EH (cell line): ENCODE data around the gene LPP.

ENCODE experiments used
- DNase-seq: peaks from one replicate; pipeline ENCODE4 v3.0.0-alpha.2; 2015; ENCODE audit warnings: low read depth

The LPP gene

DNA sequence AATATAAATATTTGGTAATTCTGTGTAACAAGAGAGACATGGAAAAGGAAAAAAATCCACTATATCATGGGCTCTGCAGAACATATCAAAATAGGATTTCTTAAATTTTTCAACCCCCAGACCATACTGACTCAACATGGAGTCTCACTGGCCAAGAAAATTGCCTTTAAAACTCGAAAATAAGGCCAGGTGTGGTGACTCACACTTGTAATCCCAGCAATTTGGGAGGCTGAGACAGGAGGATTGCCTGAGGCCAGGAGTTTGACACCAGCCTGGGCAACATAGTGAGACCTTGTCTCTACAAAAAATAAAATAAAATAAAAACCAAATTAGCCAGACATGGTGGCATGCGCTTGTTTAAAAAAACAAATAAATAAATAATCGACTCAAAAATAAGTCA lies 723.4 kb downstream of the LPP start:
- DNase-seq = no peak

DNA sequence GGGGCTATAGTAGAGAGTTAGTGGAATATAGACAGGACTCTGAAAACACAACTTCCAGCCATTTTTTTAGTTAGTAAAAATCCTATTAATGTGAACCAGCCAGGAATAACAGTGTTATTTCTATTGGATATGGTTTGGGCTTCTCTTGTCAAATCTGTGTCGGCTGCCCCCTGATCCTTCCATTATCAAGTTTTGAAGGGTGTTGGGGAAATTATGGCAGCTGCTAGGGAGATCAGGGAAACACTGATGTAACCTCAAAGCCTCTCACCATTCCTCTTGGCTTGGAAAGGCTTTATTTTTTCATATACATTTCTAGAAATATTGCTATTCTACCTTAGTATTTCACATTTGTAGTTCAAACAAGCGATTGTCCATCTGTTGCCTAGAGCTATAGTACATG lies 724.1 kb downstream of the LPP start:
- DNase-seq = no peak

DNA sequence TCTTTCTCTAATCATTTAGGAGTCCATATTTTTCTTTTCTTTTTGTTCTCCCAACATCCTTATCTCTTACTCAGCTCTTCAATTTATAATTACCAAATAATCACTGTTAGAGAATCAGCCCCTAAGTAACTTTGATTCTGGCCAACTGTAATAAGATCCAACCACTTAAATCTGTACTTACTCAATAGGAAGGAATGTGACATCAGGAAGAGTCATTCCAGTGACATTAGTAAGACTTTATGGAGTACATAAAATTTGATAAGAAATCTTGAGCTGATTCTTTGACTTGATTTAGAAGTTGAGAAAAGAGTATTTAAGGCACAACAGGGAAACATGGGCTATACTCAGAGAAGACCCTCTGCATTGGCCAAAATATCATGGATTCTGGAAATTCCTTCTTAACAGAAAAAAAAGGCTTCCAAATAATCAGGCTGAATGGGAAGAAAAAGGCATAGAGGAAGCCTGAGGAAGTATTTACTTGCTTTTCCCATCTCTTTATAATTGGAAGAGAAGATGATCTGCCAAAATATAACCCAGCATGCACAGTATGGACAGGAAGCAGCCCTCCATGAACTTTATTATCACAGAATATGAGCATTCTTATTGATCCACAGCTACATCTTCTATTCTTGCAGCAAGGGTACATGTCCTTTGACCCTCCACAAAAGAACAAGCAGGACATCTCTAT lies 728.1 kb downstream of the LPP start:
- peak; percentile 94 for DNase-seq

DNA sequence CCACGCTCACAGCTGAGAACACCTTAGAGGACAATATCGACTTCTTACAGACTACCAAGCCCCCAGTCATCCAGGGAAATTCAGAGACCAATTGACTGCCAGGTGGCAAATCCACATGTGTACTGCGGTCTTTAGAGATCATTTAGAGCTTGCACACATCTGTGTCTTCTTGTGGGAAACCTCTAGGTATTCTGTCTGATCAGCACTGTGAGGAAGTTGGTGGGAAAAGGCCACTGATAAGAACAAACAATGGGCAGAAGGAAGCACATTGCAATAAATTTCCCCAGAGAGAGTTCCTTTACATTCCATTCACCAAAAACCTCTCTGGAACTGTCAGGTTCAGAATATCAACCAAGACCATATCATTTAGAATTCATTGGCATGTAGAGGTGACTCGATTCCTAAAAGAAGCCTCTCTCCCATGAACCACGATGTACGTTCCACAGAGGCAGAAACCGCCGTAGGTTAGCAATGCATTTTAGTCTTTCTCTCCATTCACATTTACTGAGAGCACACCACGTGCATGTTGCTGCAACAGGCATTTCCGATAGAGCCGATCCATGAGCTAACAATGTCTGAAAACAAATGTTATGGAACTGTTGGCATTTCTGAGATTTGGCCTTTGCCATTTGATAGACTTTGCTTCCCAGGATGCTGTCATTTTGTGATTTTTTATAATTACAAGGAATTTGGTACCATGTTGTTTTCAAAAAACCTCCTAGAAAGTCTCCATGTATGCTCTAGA lies 730.5 kb downstream of the LPP start:
- DNase-seq = no peak

DNA sequence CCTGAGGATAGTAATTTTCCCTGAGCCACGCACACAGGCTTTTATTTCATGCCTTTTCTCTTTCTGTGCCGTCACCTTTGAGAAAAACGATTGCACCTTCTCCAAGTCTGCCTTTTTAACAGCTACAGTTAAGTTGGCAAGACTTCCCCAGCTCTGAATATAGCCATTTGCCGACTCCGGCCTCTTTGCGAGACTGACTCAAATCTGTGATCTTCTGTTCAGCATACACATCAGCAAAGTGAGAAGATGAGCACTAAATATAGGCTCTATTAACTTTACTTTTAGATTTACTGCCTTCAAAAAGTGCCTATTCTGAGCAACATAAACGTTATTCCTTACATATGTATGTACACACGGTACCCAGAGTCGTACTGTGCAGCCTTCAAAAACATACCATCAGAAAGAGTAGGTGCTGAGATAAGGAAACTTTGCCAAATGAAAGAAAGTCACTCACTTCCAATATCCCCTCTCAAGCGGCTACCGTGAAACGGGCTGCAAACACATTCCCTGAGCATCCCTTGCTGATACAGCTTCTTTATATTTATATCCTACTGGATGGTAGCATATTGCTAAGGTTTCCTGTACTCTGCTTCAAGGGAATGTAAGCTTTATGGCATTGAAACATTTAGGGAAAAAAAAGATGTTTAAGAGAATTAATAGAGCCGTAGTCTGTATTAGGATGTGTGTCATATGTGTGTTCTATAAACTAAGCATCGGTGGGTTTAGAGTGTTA lies 734.5 kb downstream of the LPP start:
- DNase-seq = no peak

DNA sequence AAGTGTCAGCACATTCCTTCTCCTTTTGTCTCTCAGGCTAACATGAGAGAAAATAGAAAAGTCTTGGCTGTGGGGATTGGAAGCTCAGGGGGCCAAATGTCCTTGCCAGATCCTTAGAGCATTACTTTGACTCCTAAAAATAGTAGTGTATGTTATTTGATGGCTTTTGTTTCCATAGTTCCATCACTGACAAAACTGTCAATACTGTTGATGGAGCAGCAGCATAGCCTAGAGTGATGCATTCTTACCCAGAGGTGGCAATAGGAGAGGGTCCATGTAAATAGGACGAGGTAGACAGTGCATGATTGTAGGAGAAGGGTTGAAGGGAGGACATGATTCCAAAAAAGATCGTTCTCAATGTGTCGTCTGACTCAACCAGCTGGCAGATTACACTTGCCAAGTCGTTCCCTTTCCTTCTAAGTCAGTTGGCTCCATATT lies 735.1 kb downstream of the LPP start:
- no peak for DNase-seq

DNA sequence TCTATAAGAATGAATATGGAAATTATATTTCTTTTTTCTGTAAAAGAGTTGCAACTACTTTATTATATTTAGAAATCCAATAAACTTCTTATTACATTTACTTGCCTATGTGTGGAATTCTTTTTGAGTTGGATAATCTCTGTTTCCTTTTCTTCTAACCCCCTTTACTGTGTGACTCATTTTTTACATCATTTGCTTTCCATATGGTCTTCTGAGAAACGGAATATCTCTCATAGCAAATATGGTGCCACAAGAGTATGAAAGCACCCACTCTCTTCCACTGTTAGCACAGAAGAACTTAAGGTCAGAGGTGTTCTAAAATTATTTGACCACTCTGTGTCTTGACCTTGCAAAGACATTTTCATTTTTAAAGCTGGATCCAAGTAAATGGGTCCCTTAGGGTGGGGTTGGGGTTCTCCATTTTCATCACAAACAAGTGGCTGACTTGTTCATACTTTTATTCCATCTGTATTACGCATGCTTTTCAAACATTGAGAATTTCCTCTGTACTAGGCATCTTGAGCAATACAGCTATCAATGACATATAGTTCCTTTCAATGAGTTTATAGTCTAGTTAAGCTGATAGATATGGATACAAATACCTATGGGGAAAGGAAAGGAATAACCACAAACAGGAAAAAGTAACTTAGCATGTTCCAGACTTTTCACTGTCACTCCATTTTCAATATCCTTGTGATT lies 736.8 kb downstream of the LPP start:
- peak; percentile 77 for DNase-seq

DNA sequence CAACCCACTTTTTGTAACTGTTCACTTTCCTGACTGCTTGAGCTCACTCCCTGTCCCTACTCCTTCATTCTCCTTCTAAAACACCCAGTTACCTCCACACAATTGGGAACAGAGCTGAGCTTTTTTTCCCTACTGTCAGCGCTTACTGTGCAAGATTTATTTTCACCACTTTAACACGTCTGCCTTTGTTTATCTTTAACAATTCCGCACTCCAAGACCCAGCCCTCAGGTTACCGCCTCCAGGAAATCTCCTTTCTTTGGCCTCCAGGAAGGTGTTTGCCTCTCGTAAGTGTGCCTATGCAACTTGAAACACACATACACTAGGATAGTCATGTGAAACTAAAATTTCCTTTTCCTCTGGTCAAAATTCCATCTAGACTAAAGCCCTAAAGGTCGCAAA lies 745.9 kb downstream of the LPP start:
- no peak for DNase-seq

DNA sequence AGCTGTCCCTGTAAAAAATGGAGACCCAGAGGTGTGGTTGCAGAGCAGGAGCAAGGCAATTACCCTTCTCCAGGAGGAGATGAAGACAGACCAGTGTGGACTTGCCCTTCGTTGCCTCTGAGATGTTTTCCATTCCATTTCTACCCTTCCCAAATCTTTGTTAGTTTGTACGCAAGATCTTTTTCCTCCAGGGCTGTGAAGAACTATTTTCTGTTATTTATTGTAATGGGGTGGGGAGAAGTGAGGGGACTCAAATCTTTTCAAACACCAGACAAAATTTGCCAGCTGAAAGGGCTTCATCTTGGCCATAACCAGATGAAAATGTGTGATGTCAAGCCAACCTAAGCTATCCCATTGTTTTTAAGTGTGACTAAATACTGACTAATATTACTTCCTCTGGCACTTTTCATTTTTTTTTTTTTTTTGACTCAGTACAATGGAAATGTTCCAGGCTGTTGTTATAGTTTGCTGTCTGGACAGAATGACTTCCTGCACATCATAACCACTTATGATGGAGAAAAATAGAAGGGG lies 746.5 kb downstream of the LPP start:
- peak; percentile 87 for DNase-seq

DNA sequence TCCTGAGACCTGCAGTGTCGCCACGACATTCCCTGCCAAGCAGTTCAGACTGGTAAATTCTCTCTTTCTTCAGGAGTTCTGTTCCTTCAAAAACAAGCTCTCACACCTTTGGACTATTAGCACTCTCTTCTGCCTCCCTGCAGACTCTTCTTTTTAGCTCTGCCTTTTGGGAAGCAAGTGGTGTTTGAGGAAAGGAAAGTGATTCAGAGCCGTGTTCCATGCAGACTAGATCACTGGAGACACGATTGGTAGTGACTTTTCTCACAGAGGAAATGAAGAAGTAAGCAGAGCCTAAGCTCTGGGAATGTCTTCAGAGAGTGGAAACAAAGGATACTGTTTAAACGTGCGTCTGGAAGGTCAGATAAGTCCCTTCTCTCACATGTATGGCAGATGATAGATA lies 747.2 kb downstream of the LPP start:
- DNase-seq = peak; percentile 77

DNA sequence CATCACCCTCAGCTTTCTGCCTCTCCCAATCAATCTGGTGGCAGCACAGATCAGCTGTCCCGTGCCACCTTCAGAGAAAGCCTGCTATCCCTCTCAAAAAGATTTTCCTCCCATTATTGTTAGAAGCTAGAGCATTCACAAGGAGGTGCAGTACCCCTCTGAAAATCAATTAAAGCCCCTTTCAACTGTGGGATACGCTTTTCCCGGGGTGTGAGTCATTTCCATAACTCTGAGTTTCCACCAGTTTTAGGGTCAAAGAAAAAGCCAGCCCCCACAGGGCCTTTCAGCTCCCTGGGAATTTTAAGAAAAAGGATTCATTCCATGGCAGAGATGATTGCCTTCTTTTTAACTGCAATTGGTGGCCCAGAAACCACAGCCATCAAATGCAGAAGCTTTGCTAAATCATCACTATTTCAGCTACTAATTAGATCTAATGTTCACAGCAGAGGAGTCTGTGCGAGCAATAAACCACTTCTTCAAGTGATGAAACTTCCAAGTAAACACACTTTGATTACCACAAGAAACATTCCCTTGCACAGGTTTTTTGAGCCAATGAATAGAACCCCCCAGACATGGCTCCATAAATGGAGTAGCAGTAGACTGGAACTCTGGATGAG lies 747.8 kb downstream of the LPP start:
- peak; percentile 68 for DNase-seq

DNA sequence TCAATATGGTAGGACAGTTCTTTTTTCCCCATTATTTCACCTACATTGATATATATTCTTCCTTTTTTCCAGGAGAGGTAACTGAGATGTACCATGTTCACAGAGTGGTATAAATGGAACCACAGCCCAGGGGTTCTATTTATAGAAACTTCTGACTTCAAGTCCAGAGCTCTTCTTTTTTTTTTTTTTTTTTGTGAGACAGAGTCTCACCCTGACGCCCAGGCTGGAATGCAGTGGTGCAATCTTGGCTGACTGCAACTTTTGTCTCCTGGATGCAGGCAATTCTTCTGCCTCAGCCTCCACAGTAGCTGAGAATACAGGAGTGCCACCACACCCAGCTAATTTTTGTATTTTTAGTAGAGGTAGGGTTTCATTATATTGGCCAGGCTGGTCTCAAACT lies 750.7 kb downstream of the LPP start:
- DNase-seq = peak; percentile 85

DNA sequence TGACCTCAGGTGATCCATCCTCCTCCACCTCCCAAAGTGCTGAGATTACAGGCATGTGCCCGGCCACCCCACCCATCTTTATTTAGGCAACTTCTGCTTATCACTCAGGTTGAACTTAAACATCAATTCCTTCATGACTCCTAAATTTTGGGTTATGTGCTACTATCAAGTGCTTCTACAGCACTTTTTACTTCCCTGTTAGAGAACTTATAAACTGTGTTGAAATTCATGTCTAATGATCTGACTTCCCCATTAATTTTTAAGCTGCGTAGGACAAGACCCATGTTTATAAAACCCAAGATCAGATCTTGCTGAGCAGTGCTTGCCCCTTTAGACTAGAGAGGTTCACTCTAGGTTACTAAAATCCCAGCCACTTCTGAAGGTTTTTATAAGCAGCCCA lies 751.6 kb downstream of the LPP start:
- DNase-seq = no peak

DNA sequence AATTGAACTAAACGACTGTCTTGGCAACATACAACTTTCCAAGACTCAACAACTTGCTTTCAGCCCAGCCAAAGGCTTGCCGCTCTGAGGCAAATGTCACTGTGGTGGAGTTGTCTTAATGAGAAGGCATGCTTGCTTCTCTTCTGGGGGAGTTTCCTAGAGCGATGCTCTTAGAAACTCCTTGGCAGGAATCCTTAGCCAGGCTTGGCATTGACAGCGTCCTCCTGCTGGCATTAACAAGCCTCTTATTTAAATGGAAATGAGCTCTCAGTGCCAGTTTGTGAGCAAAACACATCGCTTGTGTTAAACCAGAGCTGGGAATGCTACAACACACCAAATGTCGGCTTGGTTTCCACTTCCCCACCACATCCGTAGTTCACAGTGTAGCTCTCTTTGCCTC lies 752.3 kb downstream of the LPP start:
- no peak for DNase-seq

DNA sequence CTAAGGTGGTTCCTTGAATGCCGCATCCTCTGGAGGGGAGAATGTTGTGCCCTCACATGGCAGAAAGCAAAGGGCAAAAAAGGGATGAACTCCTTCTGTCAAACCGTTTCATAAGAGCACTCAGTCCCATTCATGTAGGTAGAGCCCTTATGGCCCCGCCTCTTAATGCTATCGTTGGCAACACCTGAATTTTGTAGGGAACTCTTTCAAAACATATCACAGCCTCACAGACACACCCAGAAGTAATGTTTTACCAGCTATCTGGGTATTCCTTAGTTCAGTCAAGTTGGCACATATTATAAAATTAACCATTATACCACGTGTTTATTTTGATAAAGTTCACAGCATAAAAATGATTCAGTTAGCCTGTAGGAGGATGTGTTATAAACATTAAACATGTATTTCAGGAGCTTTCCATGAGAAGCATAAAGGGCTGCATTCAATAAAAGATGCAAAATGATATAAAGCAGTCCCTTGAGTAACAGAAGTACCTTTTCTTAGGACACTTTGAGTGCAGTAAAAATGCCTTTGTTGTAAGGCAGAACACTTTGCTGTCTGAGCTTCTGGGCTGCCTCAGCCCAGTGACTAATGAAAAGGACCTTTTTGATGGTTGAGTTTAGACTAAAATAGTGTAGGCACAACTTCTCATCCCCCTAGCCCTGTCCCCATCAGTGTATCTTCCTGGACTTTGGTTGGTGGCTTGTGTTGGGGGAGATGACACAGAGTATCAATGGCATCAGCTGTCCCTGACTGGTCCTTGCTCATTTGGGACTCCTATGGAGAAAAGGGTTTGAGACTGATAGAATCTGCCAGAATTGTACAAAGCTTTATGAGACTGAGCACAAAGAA lies 754.3 kb downstream of the LPP start:
- no peak for DNase-seq

DNA sequence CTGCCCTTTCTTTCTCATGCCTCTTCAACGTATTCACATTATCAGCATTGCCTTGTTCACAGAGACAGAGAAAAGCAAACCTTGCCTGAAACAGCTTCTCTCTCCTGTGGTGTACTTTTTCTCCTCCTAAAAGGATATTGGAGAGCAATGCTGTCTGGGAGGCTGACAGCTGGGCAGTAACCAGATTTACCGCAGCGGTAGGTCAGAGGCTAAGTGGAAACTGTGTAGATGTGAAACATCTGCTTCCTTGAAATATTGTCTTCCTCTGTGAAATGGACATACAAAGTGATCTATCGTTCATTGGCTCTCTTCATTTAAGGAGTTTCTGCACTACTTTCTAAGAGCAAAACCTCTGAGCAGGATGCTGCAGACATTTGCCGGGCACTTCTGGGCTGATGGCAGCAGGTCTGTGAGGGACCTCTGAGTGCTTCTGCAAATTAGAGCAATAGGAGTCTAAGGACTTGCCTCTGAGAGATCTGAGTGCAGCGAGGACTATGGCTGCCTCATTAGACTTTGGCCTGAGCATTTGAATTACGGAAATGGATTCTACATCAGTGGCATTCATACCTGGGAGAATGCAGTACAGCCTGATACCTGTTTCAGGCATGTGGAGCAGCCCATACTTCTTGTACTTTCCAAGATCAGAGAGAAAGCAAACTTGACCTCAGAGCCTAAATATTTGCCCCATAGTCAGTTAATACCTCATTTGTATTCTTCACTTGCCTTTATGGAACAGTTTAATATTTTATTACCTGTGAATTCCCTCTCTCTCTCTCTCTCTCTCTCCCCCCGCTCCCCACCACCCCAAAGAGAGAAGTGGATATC lies 757.3 kb downstream of the LPP start:
- DNase-seq = no peak

DNA sequence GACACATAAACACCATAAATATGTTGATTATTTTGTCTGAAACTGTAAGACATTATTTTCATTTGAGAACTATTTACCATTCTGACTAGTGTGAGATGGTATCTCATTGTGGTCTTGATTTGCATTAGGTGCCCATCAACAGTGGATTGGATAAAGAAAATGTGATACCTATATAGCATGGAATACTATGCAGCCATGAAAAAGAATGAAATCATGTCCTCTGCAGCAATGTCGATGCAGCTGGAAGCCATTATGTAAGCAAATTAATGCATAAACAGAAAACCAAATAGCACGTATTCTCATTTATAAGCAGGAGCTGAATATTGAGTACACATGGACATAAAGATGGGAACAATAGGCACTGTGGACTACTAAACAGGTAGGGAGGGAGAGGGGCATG lies 759.1 kb downstream of the LPP start:
- DNase-seq = no peak

DNA sequence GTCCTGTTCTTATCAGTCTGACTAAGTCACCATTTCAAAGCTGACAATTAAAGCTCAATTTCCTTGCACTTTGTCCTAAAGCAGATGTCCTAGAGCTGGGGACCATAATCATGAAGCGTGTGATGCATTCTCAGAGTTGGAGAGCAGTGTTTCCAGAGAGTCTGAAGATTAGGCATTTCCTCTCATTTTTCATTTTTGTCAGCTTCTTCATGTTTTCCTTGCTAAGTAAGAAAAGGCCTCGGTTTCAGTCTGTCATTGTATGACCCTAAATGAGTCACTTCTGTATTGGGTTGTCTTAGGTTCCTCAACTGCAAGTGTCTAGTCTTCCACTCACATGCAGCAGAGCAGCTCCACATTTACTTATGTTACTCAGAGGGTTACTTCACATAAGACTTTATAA lies 760.6 kb downstream of the LPP start:
- DNase-seq = peak; percentile 79

DNA sequence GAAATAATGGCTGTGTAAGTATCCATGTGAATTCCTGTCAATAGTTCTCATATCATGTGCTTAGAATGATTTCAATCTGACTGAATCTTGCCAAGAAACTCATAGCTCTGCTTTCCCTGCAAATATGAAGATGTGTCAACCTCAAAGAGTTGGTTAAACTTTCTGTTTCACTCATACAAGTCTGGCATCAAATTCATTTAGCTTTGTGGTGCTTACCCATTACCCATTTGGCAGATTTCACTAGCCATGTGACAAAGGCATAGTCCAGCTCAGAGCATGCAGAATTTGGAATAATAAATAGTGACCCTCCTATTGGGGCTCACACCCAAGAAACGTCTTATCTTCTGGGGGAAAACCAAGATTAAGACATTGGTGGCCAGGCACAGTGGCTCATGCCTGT lies 761.2 kb downstream of the LPP start:
- DNase-seq = peak; percentile 41

DNA sequence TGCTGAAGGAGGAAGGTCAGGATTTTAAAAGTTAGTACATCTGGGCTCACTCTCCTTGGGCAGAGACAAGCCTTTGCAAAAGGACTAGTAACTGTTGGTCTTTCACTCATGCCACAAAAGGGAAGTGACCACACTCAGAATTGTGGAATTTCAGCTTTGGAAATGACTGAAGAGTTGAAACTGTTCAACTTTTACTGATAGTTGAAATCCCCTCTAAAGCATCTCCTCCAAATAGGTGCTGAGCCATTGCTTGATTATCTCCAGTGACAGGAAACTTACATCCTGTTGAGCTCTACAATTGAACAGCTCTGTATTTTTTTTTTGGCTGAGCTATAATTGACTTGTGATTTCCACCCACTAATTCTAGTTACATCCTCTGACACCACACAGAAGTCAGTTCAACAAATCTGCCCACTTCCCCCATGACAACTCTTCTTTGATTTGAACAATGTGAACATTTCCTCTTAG lies 763.0 kb downstream of the LPP start:
- DNase-seq = peak; percentile 34
